ENCODE data around the gene TTLL11. TPM values are rescaled to one million over a fixed set of nuclear protein-coding genes. Genes with fewer than 3 reads are reported as not detected.

TTLL11 gene
- total RNA-seq, 1 experiment from 2014 or later, result 1.5 TPM

GRCh38 chr9:122051351-122052321, 41.5 kb downstream of the TTLL11 start:
- H3K27me3 Mint-ChIP-seq (ENCODE audit: low read depth), result no peaks in the 10 kb centered on the region
- no peaks in the 10 kb centered on the region for H3K23me2 ChIP-seq (ENCODE audit: insufficient read length, low read depth, low read length, poor library complexity, severe bottlenecking)
- no peak overlapping the region for H3K9ac ChIP-seq (ENCODE audit: extremely low read depth, insufficient read length, low read length)
- H3K9me3 Mint-ChIP-seq, result no peaks in the 10 kb centered on the region
- H3K79me2 ChIP-seq (ENCODE audit: insufficient read depth, low read length), result no peaks in the 10 kb centered on the region
- H2AFZ ChIP-seq (ENCODE audit: low read length), result no peak overlapping the region
- no peak overlapping the region for H3K18ac ChIP-seq (ENCODE audit: insufficient read length, low read depth, low read length)
- H4K5ac ChIP-seq (ENCODE audit: insufficient read length, low read depth, low read length), result no peak overlapping the region
- H3K56ac ChIP-seq (ENCODE audit: insufficient read length, low read depth, low read length), result no peak overlapping the region
- no peaks in the 10 kb centered on the region for H3K27me3 ChIP-seq (ENCODE audit: insufficient read depth, low read length)
- no peak overlapping the region for H3K4me2 ChIP-seq (ENCODE audit: insufficient read depth, insufficient read length, low read length)
- no peak overlapping the region for H2BK120ac ChIP-seq (ENCODE audit: low read depth, low read length, poor library complexity, severe bottlenecking)
- H2AK5ac ChIP-seq (ENCODE audit: insufficient read length, low read length), result no peak overlapping the region
- peaks cover 4 to 5% of the 10 kb centered on the region in 2 experiments; a peak in 1 of 4 replicates for H3K4me1 Mint-ChIP-seq
- no peak overlapping the region for H3K27ac Mint-ChIP-seq
- H3K14ac ChIP-seq (ENCODE audit: insufficient read depth, low read length), result no peak overlapping the region
- no peak overlapping the region for H2BK20ac ChIP-seq (ENCODE audit: low read depth, low read length, poor library complexity, severe bottlenecking)
- H3K4me3 Mint-ChIP-seq, result no peak overlapping the region
- H3K23ac ChIP-seq (ENCODE audit: insufficient read length, low read depth, low read length), result no peak overlapping the region
- TF ChIP-seq, protein P1, sequence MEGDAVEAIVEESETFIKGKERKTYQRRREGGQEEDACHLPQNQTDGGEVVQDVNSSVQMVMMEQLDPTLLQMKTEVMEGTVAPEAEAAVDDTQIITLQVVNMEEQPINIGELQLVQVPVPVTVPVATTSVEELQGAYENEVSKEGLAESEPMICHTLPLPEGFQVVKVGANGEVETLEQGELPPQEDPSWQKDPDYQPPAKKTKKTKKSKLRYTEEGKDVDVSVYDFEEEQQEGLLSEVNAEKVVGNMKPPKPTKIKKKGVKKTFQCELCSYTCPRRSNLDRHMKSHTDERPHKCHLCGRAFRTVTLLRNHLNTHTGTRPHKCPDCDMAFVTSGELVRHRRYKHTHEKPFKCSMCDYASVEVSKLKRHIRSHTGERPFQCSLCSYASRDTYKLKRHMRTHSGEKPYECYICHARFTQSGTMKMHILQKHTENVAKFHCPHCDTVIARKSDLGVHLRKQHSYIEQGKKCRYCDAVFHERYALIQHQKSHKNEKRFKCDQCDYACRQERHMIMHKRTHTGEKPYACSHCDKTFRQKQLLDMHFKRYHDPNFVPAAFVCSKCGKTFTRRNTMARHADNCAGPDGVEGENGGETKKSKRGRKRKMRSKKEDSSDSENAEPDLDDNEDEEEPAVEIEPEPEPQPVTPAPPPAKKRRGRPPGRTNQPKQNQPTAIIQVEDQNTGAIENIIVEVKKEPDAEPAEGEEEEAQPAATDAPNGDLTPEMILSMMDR (conservative IDR thresholded peaks at IDR 0.05), result no peak
- no peaks in the 10 kb centered on the region for H3K79me1 ChIP-seq (ENCODE audit: insufficient read depth, low read depth, low read length, poor library complexity, severe bottlenecking)
- no peak overlapping the region for H4K91ac ChIP-seq (ENCODE audit: insufficient read length, low read depth, low read length)
- no peak overlapping the region for H3K4ac ChIP-seq (ENCODE audit: low read depth, low read length)
- H2BK15ac ChIP-seq (ENCODE audit: low read depth, low read length), result no peak overlapping the region
- H4K20me1 ChIP-seq (ENCODE audit: control insufficient read depth, insufficient read depth, insufficient read length), result no peaks in the 10 kb centered on the region
- no peak for DNase-seq
- no peak overlapping the region for H3T11ph ChIP-seq (ENCODE audit: low read length)
- H2BK5ac ChIP-seq (ENCODE audit: insufficient read length, low read length), result no peak overlapping the region
- H2BK12ac ChIP-seq (ENCODE audit: insufficient read length, low read depth, low read length), result no peak overlapping the region
- no peaks in the 10 kb centered on the region for H3K36me3 Mint-ChIP-seq (ENCODE audit: insufficient read depth in 1 of 3, low read depth in 3 of 3)
- no peaks in the 10 kb centered on the region for H3K4me1 ChIP-seq (ENCODE audit: insufficient read depth, low read length)
- WGBS (ENCODE audit: extremely low coverage, insufficient read length, low lambda C conversion rate), result no CpG with 5 or more reads among the region's 7 CpGs
- H4K8ac ChIP-seq (replicated peaks; ENCODE audit: insufficient read length, low read depth, low read length), result no peak overlapping the region
- no peak overlapping the region for H3K27ac ChIP-seq (ENCODE audit: insufficient read length, low read depth, low read length)
- H3K9me3 ChIP-seq (ENCODE audit: control insufficient read depth, low read depth, low read length), result no peaks in the 10 kb centered on the region

Measured in H9 (cell line).